ENCODE measurements around the gene IPO11. TPM values are rescaled to one million over a fixed set of nuclear protein-coding genes. Genes with fewer than 3 reads are reported as not detected.
"Not testable (repeated sequence)": the region's sequence is repeated elsewhere in the genome, so short reads cannot be mapped to it uniquely, and the experiment has no call there.

IPO11 gene
- total RNA-seq, 1 donor from 2014 or later: 11.8 TPM

DNA sequence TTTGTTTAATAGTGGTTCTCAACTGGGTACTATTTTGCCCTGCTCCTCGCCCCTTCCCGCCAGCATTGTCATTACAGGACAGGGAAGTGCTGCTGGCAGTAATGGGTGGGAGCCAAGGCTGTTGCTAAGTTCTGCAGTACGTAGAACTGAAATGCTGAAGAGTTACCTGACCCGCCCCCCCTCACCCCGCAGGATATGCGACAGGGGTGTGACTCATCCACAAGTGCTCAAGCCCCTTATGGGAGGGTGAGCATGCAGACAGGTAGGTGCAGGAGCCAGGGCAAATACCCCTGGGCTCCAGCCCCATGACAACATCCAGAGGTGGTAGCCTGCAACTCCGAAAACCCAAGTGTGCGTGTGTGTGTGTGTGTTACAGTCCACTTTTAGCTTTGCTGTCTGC is 201.8 kb downstream of the IPO11 start:
- H3K27me3 ChIP-seq: no peaks in the 10 kb centered on the region
- TF ChIP-seq, protein P1, sequence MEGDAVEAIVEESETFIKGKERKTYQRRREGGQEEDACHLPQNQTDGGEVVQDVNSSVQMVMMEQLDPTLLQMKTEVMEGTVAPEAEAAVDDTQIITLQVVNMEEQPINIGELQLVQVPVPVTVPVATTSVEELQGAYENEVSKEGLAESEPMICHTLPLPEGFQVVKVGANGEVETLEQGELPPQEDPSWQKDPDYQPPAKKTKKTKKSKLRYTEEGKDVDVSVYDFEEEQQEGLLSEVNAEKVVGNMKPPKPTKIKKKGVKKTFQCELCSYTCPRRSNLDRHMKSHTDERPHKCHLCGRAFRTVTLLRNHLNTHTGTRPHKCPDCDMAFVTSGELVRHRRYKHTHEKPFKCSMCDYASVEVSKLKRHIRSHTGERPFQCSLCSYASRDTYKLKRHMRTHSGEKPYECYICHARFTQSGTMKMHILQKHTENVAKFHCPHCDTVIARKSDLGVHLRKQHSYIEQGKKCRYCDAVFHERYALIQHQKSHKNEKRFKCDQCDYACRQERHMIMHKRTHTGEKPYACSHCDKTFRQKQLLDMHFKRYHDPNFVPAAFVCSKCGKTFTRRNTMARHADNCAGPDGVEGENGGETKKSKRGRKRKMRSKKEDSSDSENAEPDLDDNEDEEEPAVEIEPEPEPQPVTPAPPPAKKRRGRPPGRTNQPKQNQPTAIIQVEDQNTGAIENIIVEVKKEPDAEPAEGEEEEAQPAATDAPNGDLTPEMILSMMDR (IDR thresholded peaks at IDR 0.05): no peak
- H3K4me3 ChIP-seq: no peak overlapping the region
- intact Hi-C loops (cut with DNase I): no loop called here
- no peaks in the 10 kb centered on the region for H3K4me1 ChIP-seq
- peaks cover 0 to 4% of the 10 kb centered on the region in 2 donors for H3K36me3 ChIP-seq
- no peaks in the 10 kb centered on the region for H3K9me3 ChIP-seq
- no peak overlapping the region for H3K27ac ChIP-seq
- no peak for DNase-seq (ENCODE audit: low spot score in 2 of 2)

DNA sequence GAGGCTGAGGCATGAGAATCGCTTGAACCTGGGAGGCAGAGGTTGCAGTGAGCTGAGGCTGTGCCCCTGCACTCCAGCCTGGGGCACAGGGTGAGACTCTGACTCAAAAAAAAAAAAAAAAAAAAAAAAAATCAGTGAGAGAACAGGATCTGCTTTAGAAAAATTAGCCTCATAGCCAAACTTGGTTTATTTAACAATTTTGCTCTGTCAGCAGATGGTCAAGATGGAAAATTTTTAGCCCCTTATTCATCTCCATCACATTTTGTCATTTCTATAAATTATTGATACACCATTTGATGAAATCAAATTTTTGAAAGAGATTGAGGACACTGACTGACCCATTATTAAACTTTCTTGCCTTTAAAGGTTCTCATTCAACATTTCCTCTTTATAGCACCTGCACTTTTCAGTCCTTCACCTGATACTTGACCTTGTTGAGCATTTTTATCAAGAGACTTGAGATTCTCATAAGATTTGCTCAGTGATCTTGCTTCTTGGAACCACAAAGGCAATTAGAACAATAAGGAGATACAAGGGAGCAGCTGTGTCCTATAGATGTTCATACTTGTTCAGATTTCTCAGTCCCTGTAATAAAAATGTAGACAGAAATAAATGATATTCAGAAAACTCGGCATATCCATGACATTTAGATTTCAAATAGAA is 204.2 kb downstream of the IPO11 start:
- no peak overlapping the region for H3K4me3 ChIP-seq
- no peaks in the 10 kb centered on the region for H3K27me3 ChIP-seq
- peaks cover 0 to 4% of the 10 kb centered on the region in 2 donors for H3K36me3 ChIP-seq
- H3K27ac ChIP-seq: no peak overlapping the region
- H3K9me3 ChIP-seq: no peaks in the 10 kb centered on the region
- no peak for DNase-seq (ENCODE audit: low spot score in 2 of 2)
- intact Hi-C loops (cut with DNase I): no loop called here
- no peaks in the 10 kb centered on the region for H3K4me1 ChIP-seq
- TF ChIP-seq, protein P1 (IDR thresholded peaks at IDR 0.05): no peak

DNA sequence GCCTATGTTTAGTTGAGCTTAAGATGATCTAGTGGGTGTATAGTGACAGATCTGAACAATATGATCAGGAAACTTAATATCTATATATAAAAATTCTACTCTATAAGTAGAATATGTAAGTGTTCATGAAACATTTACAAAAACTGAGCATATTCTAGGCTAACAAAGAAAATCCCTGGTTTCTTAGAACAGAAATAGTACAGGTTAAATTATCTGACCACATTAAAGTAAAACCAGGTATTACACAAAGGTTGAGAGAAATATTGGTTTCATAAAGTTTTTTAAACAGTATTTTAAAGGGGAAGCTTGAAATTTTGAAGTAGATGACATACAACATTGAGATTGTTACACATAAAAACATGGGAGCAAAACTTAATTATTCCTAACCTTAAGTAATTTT is 205.4 kb downstream of the IPO11 start:
- intact Hi-C loops (cut with DNase I): no loop called here
- no peaks in the 10 kb centered on the region for H3K9me3 ChIP-seq
- no peak overlapping the region for H3K4me3 ChIP-seq
- TF ChIP-seq, protein P1 (IDR thresholded peaks at IDR 0.05): no peak
- DNase-seq (ENCODE audit: low spot score in 2 of 2): no peak
- no peaks in the 10 kb centered on the region for H3K4me1 ChIP-seq
- peaks cover 0 to 4% of the 10 kb centered on the region in 2 donors for H3K36me3 ChIP-seq
- no peaks in the 10 kb centered on the region for H3K27me3 ChIP-seq
- no peak overlapping the region for H3K27ac ChIP-seq

DNA sequence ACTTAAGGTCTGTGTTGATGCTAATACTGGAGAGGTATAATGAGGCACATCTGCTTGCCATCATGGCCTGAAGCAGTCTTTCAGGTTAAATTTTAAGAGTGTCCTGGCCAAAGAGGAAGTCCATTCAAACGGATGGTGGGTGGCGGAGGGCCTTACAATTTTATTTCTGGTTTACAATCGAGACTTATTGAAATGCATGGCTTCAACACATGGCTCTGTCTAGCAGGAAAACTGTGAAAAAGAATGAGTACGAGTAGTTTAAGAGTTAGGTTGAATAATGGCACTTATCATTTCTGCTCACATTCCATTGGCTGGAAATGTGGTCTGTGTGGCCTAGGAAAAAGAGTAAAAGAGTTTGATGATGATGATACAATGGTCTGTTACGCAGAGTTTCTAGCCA is 208.2 kb downstream of the IPO11 start:
- Histone ChIP-seq H3K9me3 (no peaks in the 10 kb centered on the region), H3K27ac (no peak overlapping the region), H3K36me3 (no peaks in the 10 kb centered on the region), H3K4me1 (no peaks in the 10 kb centered on the region), H3K4me3 (no peak overlapping the region), H3K27me3 (no peaks in the 10 kb centered on the region)
- intact Hi-C loops (cut with DNase I): no loop called here
- DNase-seq (ENCODE audit: low spot score in 2 of 2): no peak
- TF ChIP-seq, protein P1 (IDR thresholded peaks at IDR 0.05): no peak

DNA sequence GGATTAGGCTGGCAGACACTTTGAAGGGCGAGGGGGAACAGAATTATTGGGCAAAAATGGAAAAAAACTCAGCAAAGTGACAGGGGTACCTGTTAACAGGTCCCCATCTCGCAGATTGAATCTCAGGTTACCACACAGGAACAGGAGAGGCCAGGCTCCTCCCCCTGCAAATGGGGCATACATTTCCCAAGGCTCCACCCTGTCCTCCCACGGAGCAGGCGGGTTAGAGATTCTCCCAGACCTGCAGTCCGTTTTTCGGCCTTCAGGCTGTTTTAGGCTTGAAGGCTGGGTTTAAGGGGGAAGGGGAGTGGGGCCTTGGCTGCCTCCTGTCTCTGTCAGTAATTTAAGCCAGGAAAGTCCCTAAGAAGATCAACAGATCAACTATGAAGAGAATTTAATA is 208.7 kb downstream of the IPO11 start:
- TF ChIP-seq, protein P1 (IDR thresholded peaks at IDR 0.05): no peak
- no peaks in the 10 kb centered on the region for H3K4me1 ChIP-seq
- H3K36me3 ChIP-seq: no peaks in the 10 kb centered on the region
- no peak overlapping the region for H3K4me3 ChIP-seq
- intact Hi-C loops (cut with DNase I): no loop called here
- no peaks in the 10 kb centered on the region for H3K27me3 ChIP-seq
- no peaks in the 10 kb centered on the region for H3K9me3 ChIP-seq
- DNase-seq (ENCODE audit: low spot score in 2 of 2): no peak
- H3K27ac ChIP-seq: no peak overlapping the region

DNA sequence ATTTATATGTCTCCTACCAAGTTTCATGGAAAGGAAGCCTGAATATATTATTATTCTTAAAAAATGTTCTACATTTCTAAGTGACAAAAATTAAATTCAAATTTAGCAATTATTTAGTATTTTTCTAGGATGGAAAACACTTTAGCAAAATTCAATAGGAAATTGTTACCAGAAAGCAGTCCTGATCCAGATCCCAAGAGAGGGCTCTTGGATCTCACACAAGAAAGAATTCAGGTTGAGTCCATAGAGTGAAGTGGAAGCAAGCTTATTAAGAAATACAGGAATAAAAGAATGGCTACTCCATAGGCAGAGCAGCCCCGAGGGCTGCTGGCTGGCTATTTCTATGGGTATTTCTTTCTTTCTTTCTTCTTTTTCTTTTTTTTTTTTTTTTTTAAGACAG is 210.7 kb downstream of the IPO11 start:
- no peaks in the 10 kb centered on the region for H3K27me3 ChIP-seq
- no peak for DNase-seq (ENCODE audit: low spot score in 2 of 2)
- peaks cover 0 to 3% of the 10 kb centered on the region in 2 donors for H3K36me3 ChIP-seq
- intact Hi-C loops (cut with DNase I): no loop called here
- H3K4me1 ChIP-seq: no peaks in the 10 kb centered on the region
- TF ChIP-seq, protein P1 (IDR thresholded peaks at IDR 0.05): no peak
- H3K9me3 ChIP-seq: no peaks in the 10 kb centered on the region
- no peak overlapping the region for H3K4me3 ChIP-seq
- H3K27ac ChIP-seq: no peak overlapping the region

DNA sequence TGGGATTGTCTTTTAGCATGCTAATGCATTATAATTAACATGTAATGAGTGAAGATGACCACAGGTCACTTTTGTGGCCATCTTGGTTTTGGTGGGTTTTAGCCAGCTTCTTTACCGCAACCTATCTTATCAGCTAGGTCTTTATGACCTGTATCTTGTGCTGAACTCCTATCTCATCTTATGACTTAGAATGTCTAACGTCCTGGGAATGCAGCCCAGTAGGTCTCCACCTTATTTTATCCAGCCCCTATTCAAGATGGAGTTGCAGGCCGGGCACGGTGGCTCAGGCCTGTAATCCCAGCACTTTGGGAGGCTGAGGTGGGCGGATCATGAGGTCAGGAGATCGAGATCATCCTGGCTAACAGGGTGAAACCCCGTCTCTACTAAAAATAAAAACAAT is 211.9 kb downstream of the IPO11 start:
- H3K4me3 ChIP-seq; H3K9me3 ChIP-seq; DNase-seq (ENCODE audit: low spot score in 2 of 2); H3K27ac ChIP-seq; intact Hi-C loops (cut with DNase I); H3K27me3 ChIP-seq; H3K36me3 ChIP-seq; H3K4me1 ChIP-seq: not testable (repeated sequence)
